ENCODE measurements around the gene RAP1GDS1. TPM values are rescaled to one million over a fixed set of nuclear protein-coding genes. Genes with fewer than 3 reads are reported as not detected.

Gene RAP1GDS1
- total and polyA plus RNA-seq, 2 of the 4 experiments (the other 2 are of a cell fraction) = 29.0 to 85.1 TPM

DNA sequence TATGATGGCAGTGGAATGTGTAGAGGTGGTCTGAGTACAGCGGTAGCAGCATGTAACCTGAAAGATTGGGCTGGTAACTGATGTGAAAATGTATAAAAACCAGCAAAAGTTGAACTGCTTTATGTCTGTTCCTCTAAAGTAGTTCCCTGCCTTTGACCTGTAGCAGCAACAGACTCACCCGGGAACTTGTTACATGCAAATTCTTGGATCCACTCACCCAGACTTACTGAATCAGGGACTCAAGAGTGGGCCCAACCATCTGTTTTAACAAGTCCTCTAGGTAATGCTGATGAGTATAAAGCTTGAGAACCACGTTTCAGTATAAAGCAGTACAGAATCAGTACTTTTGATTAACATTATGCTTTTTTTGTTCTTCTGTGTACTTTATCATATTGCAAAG is 84.7 kb downstream of the RAP1GDS1 start:
- no peak overlapping the region for H3K14ac ChIP-seq (replicated peaks; ENCODE audit: low read depth, low read length)
- no peak overlapping the region for H2BK120ac ChIP-seq (ENCODE audit: low read depth, low read length)
- H2AFZ ChIP-seq (replicated peaks; ENCODE audit: low read length, poor library complexity) = no peak overlapping the region
- no peak overlapping the region for H3K4me3 ChIP-seq (ENCODE audit: insufficient read depth, low read depth, low read length)
- in situ Hi-C loops (cut with MboI; ENCODE audit: low sequenced_read_pairs) (no loop called here), intact Hi-C loops (cut with micrococcal nuclease) (no loop called here), dilution Hi-C loops (cut with HindIII; ENCODE audit: low sequenced_read_pairs, unreplicated experiment) (no loop called here)
- ChIA-PET CTCF (no interaction called here), POLR2A (ENCODE audit: unreplicated experiment) (no interaction called here)
- H3K4me2 ChIP-seq (ENCODE audit: low read depth, low read length) = no peak overlapping the region
- H3K9me1 ChIP-seq (ENCODE audit: insufficient read depth, low read length) = no peaks in the 10 kb centered on the region; the same call in 1 of the 2 replicates
- H4K20me1 ChIP-seq (ENCODE audit: insufficient read depth, low read length) = no peaks in the 10 kb centered on the region
- no peak overlapping the region for H3K27ac ChIP-seq (ENCODE audit: insufficient read depth, low read length)
- no peak overlapping the region for H3K56ac ChIP-seq (ENCODE audit: extremely low read depth, insufficient read depth, low read length)
- H3K4ac ChIP-seq (ENCODE audit: low read depth, low read length) = no peak overlapping the region
- H2BK20ac ChIP-seq (ENCODE audit: low read depth, low read length) = no peak overlapping the region
- ATAC-seq (ENCODE audit: low read depth) = no peak
- H3K18ac ChIP-seq (ENCODE audit: low read depth, low read length) = no peak overlapping the region
- H3K79me1 ChIP-seq (ENCODE audit: low read depth in 1 of 2, low read length in 2 of 2) = peaks cover 2 to 12% of the 10 kb centered on the region in 2 experiments
- no peaks in the 10 kb centered on the region for H3K27me3 ChIP-seq (ENCODE audit: control insufficient read depth, insufficient read depth, low read length)
- no peak overlapping the region for H2BK15ac ChIP-seq (ENCODE audit: low read depth, low read length)
- no peaks in the 10 kb centered on the region for H3K9me3 ChIP-seq (ENCODE audit: control insufficient read depth, insufficient read depth, low read length)
- TF ChIP-seq NFE2L2 (IDR thresholded peaks at IDR 0.05; ENCODE audit: low read depth, low read length) (no peak), MAZ (IDR thresholded peaks at IDR 0.05; ENCODE audit: borderline replicate concordance, low read depth, low read length) (no peak), FOS (IDR thresholded peaks at IDR 0.05; ENCODE audit: low read depth, low read length) (no peak), RAD21 (IDR thresholded peaks at IDR 0.05; ENCODE audit: low read length) (no peak), MAFK (IDR thresholded peaks at IDR 0.05; ENCODE audit: low read depth, low read length) (no peak), RFX5 (IDR thresholded peaks at IDR 0.05; ENCODE audit: low read depth, low read length) (no peak), MXI1 (IDR thresholded peaks at IDR 0.05; ENCODE audit: borderline replicate concordance, low read depth, low read length) (no peak), CEBPB (IDR thresholded peaks at IDR 0.05; ENCODE audit: low read depth, low read length) (no peak), BHLHE40 (IDR thresholded peaks at IDR 0.05; ENCODE audit: low read depth, low read length) (no peak)
- TF ChIP-seq, protein P1, sequence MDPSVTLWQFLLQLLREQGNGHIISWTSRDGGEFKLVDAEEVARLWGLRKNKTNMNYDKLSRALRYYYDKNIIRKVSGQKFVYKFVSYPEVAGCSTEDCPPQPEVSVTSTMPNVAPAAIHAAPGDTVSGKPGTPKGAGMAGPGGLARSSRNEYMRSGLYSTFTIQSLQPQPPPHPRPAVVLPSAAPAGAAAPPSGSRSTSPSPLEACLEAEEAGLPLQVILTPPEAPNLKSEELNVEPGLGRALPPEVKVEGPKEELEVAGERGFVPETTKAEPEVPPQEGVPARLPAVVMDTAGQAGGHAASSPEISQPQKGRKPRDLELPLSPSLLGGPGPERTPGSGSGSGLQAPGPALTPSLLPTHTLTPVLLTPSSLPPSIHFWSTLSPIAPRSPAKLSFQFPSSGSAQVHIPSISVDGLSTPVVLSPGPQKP (IDR thresholded peaks at IDR 0.05; ENCODE audit: borderline replicate concordance, low read depth, low read length) = no peak
- TF ChIP-seq, protein P2, sequence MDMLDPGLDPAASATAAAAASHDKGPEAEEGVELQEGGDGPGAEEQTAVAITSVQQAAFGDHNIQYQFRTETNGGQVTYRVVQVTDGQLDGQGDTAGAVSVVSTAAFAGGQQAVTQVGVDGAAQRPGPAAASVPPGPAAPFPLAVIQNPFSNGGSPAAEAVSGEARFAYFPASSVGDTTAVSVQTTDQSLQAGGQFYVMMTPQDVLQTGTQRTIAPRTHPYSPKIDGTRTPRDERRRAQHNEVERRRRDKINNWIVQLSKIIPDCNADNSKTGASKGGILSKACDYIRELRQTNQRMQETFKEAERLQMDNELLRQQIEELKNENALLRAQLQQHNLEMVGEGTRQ (IDR thresholded peaks at IDR 0.05; ENCODE audit: low read depth, low read length) = no peak
- TF ChIP-seq, protein P3, sequence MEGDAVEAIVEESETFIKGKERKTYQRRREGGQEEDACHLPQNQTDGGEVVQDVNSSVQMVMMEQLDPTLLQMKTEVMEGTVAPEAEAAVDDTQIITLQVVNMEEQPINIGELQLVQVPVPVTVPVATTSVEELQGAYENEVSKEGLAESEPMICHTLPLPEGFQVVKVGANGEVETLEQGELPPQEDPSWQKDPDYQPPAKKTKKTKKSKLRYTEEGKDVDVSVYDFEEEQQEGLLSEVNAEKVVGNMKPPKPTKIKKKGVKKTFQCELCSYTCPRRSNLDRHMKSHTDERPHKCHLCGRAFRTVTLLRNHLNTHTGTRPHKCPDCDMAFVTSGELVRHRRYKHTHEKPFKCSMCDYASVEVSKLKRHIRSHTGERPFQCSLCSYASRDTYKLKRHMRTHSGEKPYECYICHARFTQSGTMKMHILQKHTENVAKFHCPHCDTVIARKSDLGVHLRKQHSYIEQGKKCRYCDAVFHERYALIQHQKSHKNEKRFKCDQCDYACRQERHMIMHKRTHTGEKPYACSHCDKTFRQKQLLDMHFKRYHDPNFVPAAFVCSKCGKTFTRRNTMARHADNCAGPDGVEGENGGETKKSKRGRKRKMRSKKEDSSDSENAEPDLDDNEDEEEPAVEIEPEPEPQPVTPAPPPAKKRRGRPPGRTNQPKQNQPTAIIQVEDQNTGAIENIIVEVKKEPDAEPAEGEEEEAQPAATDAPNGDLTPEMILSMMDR (conservative IDR thresholded peaks at IDR 0.05; ENCODE audit: low read depth, low read length) = no peak
- no peak overlapping the region for H4K5ac ChIP-seq (ENCODE audit: low read depth, low read length)
- H4K8ac ChIP-seq (ENCODE audit: low read depth in 2 of 2, low read length in 2 of 2) = no peak overlapping the region
- H3K36me3 ChIP-seq (ENCODE audit: control insufficient read depth, insufficient read depth, low read length) = peaks cover 5% of the 10 kb centered on the region
- no peak overlapping the region for H2BK5ac ChIP-seq (ENCODE audit: low read depth, low read length, poor library complexity, severe bottlenecking)
- no CpG with 5 or more reads among the region's 3 CpGs for WGBS, 2 experiments (ENCODE audit: extremely low coverage in 2 of 2, insufficient read length in 1 of 2)
- no TSS peak for BruUV-seq (replicated peaks)
- H2AK5ac ChIP-seq (ENCODE audit: low read depth, low read length) = no peak overlapping the region
- H2AK9ac ChIP-seq (replicated peaks; ENCODE audit: low read depth, low read length, poor library complexity) = no peak overlapping the region
- H3K23ac ChIP-seq (ENCODE audit: low read depth, low read length) = no peak overlapping the region
- no peak overlapping the region for H3K9ac ChIP-seq (ENCODE audit: low read depth, low read length)
- no peak overlapping the region for H4K91ac ChIP-seq (ENCODE audit: insufficient read depth, low read depth, low read length)
- DNase-seq = no peak
- 0 out of 2 replicates have a peak, but pooled peaks cover 2% of the 10 kb centered on the region for H3K4me1 ChIP-seq (ENCODE audit: control insufficient read depth, insufficient read depth, low read length)

All from IMR-90 (cell line).